ENCODE measurements around the gene SPSB1. TPM values are rescaled to one million over a fixed set of nuclear protein-coding genes. Genes with fewer than 3 reads are reported as not detected.
A peak's percentile ranks its signal among the peaks of the same experiment; 100 is the strongest.

The SPSB1 gene
- total RNA-seq, 1 experiment from 2014 or later: 4.3 TPM

- POLR2A ChIA-PET: no interaction called here
These were observed 24.7 kb upstream of the SPSB1 start for GRCh38 chr1:9267827-9268581.

GRCh38 chr1:9269078-9269501 lies 23.6 kb upstream of the SPSB1 start:
- Mint-ChIP-seq H3K4me3 (no peak overlapping the region), H3K9me3 (no peaks in the 10 kb centered on the region), H3K27me3 (ENCODE audit: low read depth) (no peaks in the 10 kb centered on the region; the same call in 1 of the 2 replicates), H3K36me3 (no peaks in the 10 kb centered on the region), H3K4me1 (peaks cover 10% of the 10 kb centered on the region), H3K27ac (no peak overlapping the region)
- ChIA-PET POLR2A (no interaction called here), CTCF (interaction anchor here (0.9 to 4.6 kb wide), 7 partner anchors 12 to 223 kb away, joined by 3 to 113 read pairs (median 6); no protein-coding TSS in a partner anchor)
- ATAC-seq (no peak), DNase-seq (ENCODE audit: low spot score) (no peak)
- TF ChIP-seq HMGA2 (CRISPR knock-in tag; IDR thresholded peaks at IDR 0.05): no peak
- TF ChIP-seq USF2 (CRISPR knock-in tag; IDR thresholded peaks at IDR 0.05): 0 out of 2 replicates have a peak, but pooled peaks have one; percentile 14

More at GRCh38 chr1:9267827-9268581, 24.7 kb upstream of the SPSB1 start:
- Mint-ChIP-seq H3K4me3 (no peak overlapping the region), H3K27me3 (ENCODE audit: low read depth) (no peaks in the 10 kb centered on the region; the same call in 1 of the 2 replicates), H3K9me3 (no peaks in the 10 kb centered on the region), H3K36me3 (no peaks in the 10 kb centered on the region), H3K27ac (no peak overlapping the region), H3K4me1 (peaks cover 10% of the 10 kb centered on the region)
- CTCF ChIA-PET: interaction anchor here (0.7 to 4.6 kb wide), 12 partner anchors 13 to 395 kb away, joined by 3 to 113 read pairs (median 5); no protein-coding TSS in a partner anchor
- DNase-seq (ENCODE audit: low spot score) (no peak), ATAC-seq (no peak)
- TF ChIP-seq FOXJ3 (CRISPR knock-in tag; IDR thresholded peaks at IDR 0.05; ENCODE audit: borderline replicate concordance) (no peak), USF1 (CRISPR knock-in tag; IDR thresholded peaks at IDR 0.05) (no peak), TCF7 (CRISPR knock-in tag; IDR thresholded peaks at IDR 0.05; ENCODE audit: low read depth) (no peak), ATF1 (CRISPR knock-in tag; IDR thresholded peaks at IDR 0.05) (no peak), MLX (CRISPR knock-in tag; IDR thresholded peaks at IDR 0.05) (no peak), ELF4 (CRISPR knock-in tag; IDR thresholded peaks at IDR 0.05; ENCODE audit: low read depth) (no peak), ZNF121 (CRISPR knock-in tag; IDR thresholded peaks at IDR 0.05) (peak; percentile 79)

GRCh38 chr1:9269721-9270120 lies 23.0 kb upstream of the SPSB1 start:
- Mint-ChIP-seq H3K4me3 (no peak overlapping the region), H3K4me1 (peaks cover 10% of the 10 kb centered on the region), H3K36me3 (no peaks in the 10 kb centered on the region), H3K9me3 (no peaks in the 10 kb centered on the region), H3K27me3 (ENCODE audit: low read depth) (no peaks in the 10 kb centered on the region; the same call in 1 of the 2 replicates), H3K27ac (no peak overlapping the region)
- ChIA-PET POLR2A (no interaction called here), CTCF (interaction anchor here (0.7 to 4.6 kb wide), 9 partner anchors 12 to 223 kb away, joined by 3 to 113 read pairs (median 3); no protein-coding TSS in a partner anchor)
- ATAC-seq: no peak
- DNase-seq (ENCODE audit: low spot score): no peak
- TF ChIP-seq RELA (CRISPR knock-in tag; IDR thresholded peaks at IDR 0.05; ENCODE audit: borderline replicate concordance): no peak
- TF ChIP-seq ATF1 (CRISPR knock-in tag; IDR thresholded peaks at IDR 0.05): no peak

- H3K9me3 Mint-ChIP-seq: no peaks in the 10 kb centered on the region
- no peak overlapping the region for H3K27ac Mint-ChIP-seq
- no peaks in the 10 kb centered on the region; the same call in 1 of the 2 replicates for H3K27me3 Mint-ChIP-seq (ENCODE audit: low read depth)
- ATAC-seq (peak; percentile 21), DNase-seq (ENCODE audit: low spot score) (no peak)
- CTCF ChIA-PET: interaction anchor here (0.6 to 4.6 kb wide), 9 partner anchors 11 to 222 kb away, joined by 3 to 113 read pairs (median 3); no protein-coding TSS in a partner anchor
- TF ChIP-seq ZBTB21 (CRISPR knock-in tag; IDR thresholded peaks at IDR 0.05; ENCODE audit: borderline replicate concordance) (no peak), FOXP1 (CRISPR knock-in tag; IDR thresholded peaks at IDR 0.05; ENCODE audit: borderline replicate concordance) (no peak), GABPB1 (CRISPR knock-in tag; IDR thresholded peaks at IDR 0.05) (no peak)
- POLR2A ChIA-PET: no interaction called here
- H3K4me1 Mint-ChIP-seq: peaks cover 11% of the 10 kb centered on the region
- no peak overlapping the region for H3K4me3 Mint-ChIP-seq
- no peaks in the 10 kb centered on the region for H3K36me3 Mint-ChIP-seq
These were observed 22.3 kb upstream of the SPSB1 start for GRCh38 chr1:9270290-9270883.
